ENCODE data around the gene MIOX.

DNA sequence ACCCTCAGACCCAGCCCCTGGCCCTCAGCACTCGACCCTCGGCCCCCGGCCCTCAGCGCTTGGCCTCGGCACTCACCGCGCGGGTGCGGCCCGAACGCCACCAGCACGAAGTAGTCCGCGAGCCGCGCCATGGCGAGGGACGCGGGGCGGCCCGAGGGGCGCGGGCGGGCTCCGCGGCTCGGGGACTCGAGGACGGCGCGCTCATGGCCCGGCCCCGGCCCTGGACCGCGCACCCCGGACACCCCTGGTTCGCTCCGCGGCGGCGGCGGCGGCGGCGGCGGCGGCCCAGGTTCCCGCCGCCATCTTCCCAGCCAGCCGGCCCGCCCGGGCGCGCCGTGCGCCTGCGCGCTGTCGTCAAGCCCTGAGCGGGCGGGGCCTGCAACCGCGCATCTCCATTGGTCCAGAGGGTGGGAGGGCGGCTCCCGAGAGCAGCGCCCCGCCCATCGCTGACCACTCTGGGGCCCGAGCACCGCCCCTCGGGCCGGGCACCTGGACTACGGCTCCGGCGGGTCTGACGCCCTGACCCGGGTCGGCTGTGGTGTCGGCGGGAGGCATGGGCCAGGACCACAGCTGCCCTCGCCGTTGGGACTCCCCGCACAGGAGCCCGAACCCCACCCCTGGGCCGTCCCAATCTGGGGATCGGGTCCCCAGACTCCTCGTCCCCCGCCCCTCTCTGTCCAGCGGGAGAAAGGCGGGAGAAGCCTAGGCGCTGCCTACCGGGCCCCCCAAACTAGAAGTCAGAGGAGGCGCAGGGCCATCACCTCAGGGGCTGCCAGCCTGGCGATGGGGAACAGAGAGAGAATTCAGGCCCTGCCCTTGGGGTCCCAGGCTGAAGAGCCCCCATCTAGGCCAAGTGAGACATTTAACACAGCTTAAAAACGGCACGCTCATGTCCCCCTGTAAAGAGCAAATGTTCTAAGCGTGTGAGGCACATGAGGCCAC is 11.7 kb upstream of the MIOX start, which contains the start of gene SBF1:
- TF ChIP-seq, protein P1, sequence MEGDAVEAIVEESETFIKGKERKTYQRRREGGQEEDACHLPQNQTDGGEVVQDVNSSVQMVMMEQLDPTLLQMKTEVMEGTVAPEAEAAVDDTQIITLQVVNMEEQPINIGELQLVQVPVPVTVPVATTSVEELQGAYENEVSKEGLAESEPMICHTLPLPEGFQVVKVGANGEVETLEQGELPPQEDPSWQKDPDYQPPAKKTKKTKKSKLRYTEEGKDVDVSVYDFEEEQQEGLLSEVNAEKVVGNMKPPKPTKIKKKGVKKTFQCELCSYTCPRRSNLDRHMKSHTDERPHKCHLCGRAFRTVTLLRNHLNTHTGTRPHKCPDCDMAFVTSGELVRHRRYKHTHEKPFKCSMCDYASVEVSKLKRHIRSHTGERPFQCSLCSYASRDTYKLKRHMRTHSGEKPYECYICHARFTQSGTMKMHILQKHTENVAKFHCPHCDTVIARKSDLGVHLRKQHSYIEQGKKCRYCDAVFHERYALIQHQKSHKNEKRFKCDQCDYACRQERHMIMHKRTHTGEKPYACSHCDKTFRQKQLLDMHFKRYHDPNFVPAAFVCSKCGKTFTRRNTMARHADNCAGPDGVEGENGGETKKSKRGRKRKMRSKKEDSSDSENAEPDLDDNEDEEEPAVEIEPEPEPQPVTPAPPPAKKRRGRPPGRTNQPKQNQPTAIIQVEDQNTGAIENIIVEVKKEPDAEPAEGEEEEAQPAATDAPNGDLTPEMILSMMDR (conservative IDR thresholded peaks at IDR 0.05) = no peak
- TF ChIP-seq EZH2 (IDR thresholded peaks at IDR 0.05; ENCODE audit: low read depth) = no peak

All from PC-9 (cell line).